Colonic mucosa (tissue), 4 donors: ENCODE results near the gene USH2A. TPM values are rescaled to one million over a fixed set of nuclear protein-coding genes. Genes with fewer than 3 reads are reported as not detected.

Source experiments
- DNase-seq: peaks from one replicate; pipeline ENCODE4 v3.0.0-alpha.2; 2020
- H3K27ac ChIP-seq: fragments of 200-600 bp; one replicate; pipeline ENCODE4 v1.8.0; 2021
- H3K27me3 ChIP-seq: fragments of 200-600 bp; one replicate; pipeline ENCODE4 v1.8.0; 2021
- H3K36me3 ChIP-seq: fragments of 200-600 bp; one replicate; pipeline ENCODE4 v1.8.0; 2021
- H3K4me1 ChIP-seq: fragments of 200-600 bp; one replicate; pipeline ENCODE4 v1.8.0; 2021; ENCODE audit warnings: mild to moderate bottlenecking
- H3K4me3 ChIP-seq: fragments of 200-600 bp; one replicate; pipeline ENCODE4 v1.8.0; 2021
- H3K9ac ChIP-seq, 2 donors: one replicate each; pipeline ENCODE4 v1.7.0; 2013; ENCODE audit warnings: control low read depth in 2 of 2, low read depth in 2 of 2, low read length in 2 of 2
- H3K9me3 ChIP-seq: fragments of 200-600 bp; one replicate; pipeline ENCODE4 v1.8.0; 2021
- CTCF ChIP-seq: fragments of 200-600 bp; IDR thresholded peaks from one replicate; pipeline ENCODE4 v1.8.0; 2022; ENCODE audit warnings: antibody characterized with exemption, mild to moderate bottlenecking
- intact Hi-C: fragments of 100-400 bp; cut with DNase I; formaldehyde crosslinking; loops from one replicate; pipeline ENCODE4 v1.14.1; 2022
- total RNA-seq, 2 donors: library from RNA; stranded (reverse); fragmentation: NEBNext Ultra II Directional in 1 of 2; extraction: Animal tissue kit (Norgen Biotek cat#: 25700) in 1 of 2; gene quantifications; one replicate each; pipeline ENCODE4 v1.2.1, GENCODE V29; 2021
- donor health status: healthy.
- donor health status: DM: no; HTN: no; CAD: no.
- donor health status: DM: no; HTN: no; CAD: no.

USH2A gene
- total RNA-seq, 2 donors from 2014 or later: 0.02 TPM; not detected in 1

- Histone ChIP-seq H3K27ac (no peak overlapping the region), H3K4me1 (no peaks in the 10 kb centered on the region), H3K9me3 (no peaks in the 10 kb centered on the region), H3K9ac (no peak overlapping the region), H3K4me3 (no peak overlapping the region), H3K36me3 (no peaks in the 10 kb centered on the region), H3K27me3 (no peaks in the 10 kb centered on the region)
- DNase-seq: no peak
- no peak for TF ChIP-seq CTCF
- intact Hi-C loops: no loop called here
These were observed 523.3 kb downstream of the USH2A start for GRCh38 chr1:215899901-215900300.

DNA sequence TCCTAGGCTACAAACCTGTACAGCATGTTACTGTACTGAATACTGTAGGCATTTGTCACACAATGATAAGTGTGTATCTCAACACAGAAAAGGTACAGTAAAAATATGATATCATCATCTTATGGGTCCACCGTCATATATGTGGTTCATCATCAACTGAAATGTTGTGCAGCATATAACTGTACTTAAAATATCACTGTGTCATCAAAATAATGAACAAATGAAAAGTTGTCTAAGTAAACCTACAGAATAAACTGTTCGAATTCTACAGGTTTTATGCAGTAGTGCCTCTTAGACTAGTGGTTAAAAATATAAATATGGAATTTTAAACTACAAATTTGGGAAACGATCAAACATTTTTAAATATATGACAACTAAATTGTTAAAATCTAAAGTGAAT lies 527.4 kb downstream of the USH2A start:
- intact Hi-C loops: no loop called here
- H3K4me1 ChIP-seq: no peaks in the 10 kb centered on the region
- TF ChIP-seq CTCF: no peak
- H3K9me3 ChIP-seq: no peaks in the 10 kb centered on the region
- no peak overlapping the region for H3K9ac ChIP-seq
- H3K27ac ChIP-seq: no peak overlapping the region
- DNase-seq: no peak
- no peaks in the 10 kb centered on the region for H3K36me3 ChIP-seq
- H3K27me3 ChIP-seq: no peaks in the 10 kb centered on the region
- H3K4me3 ChIP-seq: no peak overlapping the region

DNA sequence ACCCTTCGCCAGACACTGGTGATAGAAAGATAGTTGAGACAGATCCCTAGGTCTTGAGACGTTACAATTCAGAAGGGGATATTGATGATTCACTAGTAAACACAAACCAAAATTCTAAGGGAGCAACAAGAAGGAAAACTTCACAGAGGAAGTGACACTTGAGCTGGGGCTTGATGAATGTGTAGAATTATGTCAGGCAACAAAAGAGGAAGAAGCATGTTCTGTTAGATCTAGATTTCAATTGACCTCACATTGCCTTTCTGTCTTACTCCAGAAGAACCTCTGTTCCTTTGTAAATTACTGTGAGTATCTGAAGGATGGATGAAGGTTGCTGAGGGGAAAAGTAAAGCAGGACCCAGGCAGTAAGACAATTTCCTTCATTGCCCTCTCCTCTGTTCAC lies 528.0 kb downstream of the USH2A start:
- no peak for TF ChIP-seq CTCF
- Histone ChIP-seq H3K4me3 (no peak overlapping the region), H3K27me3 (no peaks in the 10 kb centered on the region), H3K36me3 (no peaks in the 10 kb centered on the region), H3K4me1 (no peaks in the 10 kb centered on the region), H3K9me3 (no peaks in the 10 kb centered on the region), H3K9ac (no peak overlapping the region), H3K27ac (no peak overlapping the region)
- DNase-seq: no peak
- intact Hi-C loops: no loop called here

GRCh38 chr1:215894617-215895016 lies 528.6 kb downstream of the USH2A start:
- DNase-seq: no peak
- intact Hi-C loops: no loop called here
- no peak for TF ChIP-seq CTCF

DNA sequence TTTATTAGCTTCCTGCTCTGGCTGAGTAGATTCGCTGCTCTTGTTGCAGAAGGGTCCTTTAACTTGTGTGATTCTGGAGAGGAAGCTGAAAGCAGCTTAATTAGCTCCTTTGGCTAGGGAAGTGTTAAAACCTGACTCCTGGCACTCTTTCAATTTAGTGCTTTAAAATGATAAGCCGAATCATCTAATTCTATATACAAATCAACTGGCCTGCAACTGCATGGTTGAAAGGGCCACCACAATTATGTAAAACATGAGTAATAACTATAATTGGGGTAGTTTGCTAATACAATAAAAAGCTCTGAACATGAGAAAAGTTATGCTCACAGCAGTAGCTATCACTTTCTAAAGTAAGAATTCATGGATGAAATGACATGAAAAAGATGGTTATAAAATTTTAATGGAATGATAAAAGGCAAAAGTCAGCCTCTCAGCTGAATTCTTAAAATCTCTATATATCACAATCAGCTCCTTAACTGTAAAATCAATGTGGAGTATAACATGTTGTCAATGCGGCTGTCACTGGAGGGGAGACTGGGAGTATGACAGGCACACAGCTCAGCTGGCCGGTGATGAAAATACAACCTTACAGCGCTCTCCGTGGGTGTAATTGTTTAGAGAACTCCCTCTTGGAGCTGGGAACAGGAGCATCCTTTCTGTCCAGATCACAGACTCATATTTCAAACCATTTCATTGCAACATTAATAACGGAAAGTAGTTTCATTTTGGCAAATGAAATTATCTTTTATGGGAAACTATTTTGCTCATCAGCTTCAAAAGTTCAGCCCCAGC lies 531.8 kb downstream of the USH2A start:
- TF ChIP-seq CTCF: no peak
- Histone ChIP-seq H3K4me3 (no peak overlapping the region), H3K4me1 (no peaks in the 10 kb centered on the region), H3K27ac (no peak overlapping the region), H3K36me3 (no peaks in the 10 kb centered on the region), H3K9me3 (no peaks in the 10 kb centered on the region), H3K9ac (no peak overlapping the region), H3K27me3 (no peaks in the 10 kb centered on the region)
- no peak for DNase-seq
- intact Hi-C loops: no loop called here

More at GRCh38 chr1:215894617-215895016, 528.6 kb downstream of the USH2A start:
- Histone ChIP-seq H3K4me1 (no peaks in the 10 kb centered on the region), H3K27ac (no peak overlapping the region), H3K36me3 (no peaks in the 10 kb centered on the region), H3K4me3 (no peak overlapping the region), H3K9ac (no peak overlapping the region), H3K27me3 (no peaks in the 10 kb centered on the region), H3K9me3 (no peaks in the 10 kb centered on the region)
